ENCODE data around the gene GPX7.

Gene GPX7

DNA sequence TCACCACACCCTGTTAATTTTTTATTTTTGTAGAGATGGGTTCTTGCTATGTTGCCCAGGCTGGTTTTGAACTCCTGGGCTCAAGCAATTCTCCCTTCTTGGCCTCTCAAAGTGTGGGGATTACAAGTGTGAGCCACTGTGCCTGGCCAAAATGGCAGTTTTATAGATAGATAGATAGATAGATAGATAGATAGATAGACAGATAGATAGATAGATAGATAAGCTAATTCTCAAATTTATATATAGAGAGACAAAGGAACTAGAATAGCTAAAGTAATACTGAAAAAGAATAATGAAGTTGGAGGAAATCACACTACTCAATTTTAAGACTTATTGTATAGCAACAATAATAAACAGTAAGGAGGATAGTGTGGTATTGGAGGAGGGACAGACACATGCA lies 51.9 kb downstream of the GPX7 start:
- no peak for DNase-seq (ENCODE audit: low read depth, low spot score)
- no peak overlapping the region for H3K4me3 ChIP-seq (ENCODE audit: low read length)

DNA sequence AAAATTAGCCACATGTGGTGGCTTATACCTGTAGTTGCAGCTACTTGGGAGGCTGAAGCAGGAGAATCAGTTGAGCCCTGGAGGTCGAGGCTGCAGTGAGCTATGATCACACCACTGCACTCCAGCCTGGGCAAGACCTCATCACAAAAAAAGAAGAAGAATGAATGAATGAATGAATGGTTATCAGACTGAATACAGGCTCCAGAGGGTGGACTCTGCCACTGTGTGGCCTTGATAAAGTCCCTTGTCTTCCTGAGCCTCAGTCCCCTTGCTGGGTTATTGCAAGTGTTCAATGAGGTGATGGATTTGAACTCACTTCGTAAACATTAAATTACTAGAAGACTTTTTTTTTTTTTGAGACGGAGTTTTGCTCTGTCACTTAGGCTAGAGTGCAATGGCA lies 55.5 kb downstream of the GPX7 start:
- no peak overlapping the region for H3K4me3 ChIP-seq (ENCODE audit: low read length)
- DNase-seq (ENCODE audit: low read depth, low spot score), result no peak

All from Jurkat, Clone E6-1 (cell line).